ENCODE data around the gene TULP4. TPM values are rescaled to one million over a fixed set of nuclear protein-coding genes. Genes with fewer than 3 reads are reported as not detected.
A peak's percentile ranks its signal among the peaks of the same experiment; 100 is the strongest.
"Not testable (repeated sequence)": the region's sequence is repeated elsewhere in the genome, so short reads cannot be mapped to it uniquely, and the experiment has no call there.

Gene TULP4
- total RNA-seq, 2 donors from 2014 or later = 10.8 to 31.2 TPM

- peak; percentile 72 for ATAC-seq (replicated peaks)
- Mint-ChIP-seq H3K27me3 (no peaks in the 10 kb centered on the region), H3K9me3 (no peaks in the 10 kb centered on the region), H3K4me3 (peak overlapping the region; percentile 63), H3K4me1 (peaks cover 27% of the 10 kb centered on the region), H3K27ac (peak overlapping the region; percentile 59), H3K36me3 (ENCODE audit: low read depth) (no peaks in the 10 kb centered on the region)
These were observed 27.2 kb upstream of the TULP4 start for GRCh38 chr6:158284876-158285655.

- no peaks in the 10 kb centered on the region for H3K36me3 Mint-ChIP-seq (ENCODE audit: low read depth)
- H3K4me3 Mint-ChIP-seq = peak overlapping the region; percentile 27
- peaks cover 33% of the 10 kb centered on the region for H3K4me1 Mint-ChIP-seq
- no peak overlapping the region for H3K27ac Mint-ChIP-seq
- H3K27me3 Mint-ChIP-seq = no peaks in the 10 kb centered on the region
- ATAC-seq (replicated peaks) = no peak
- H3K9me3 Mint-ChIP-seq = no peaks in the 10 kb centered on the region
These were observed 26.6 kb upstream of the TULP4 start for GRCh38 chr6:158285656-158286021.

GRCh38 chr6:158286413-158286812 is 25.9 kb upstream of the TULP4 start:
- H3K27me3 Mint-ChIP-seq = no peaks in the 10 kb centered on the region
- no peak overlapping the region for H3K4me3 Mint-ChIP-seq
- H3K36me3 Mint-ChIP-seq (ENCODE audit: low read depth) = no peaks in the 10 kb centered on the region
- H3K27ac Mint-ChIP-seq = no peak overlapping the region
- H3K9me3 Mint-ChIP-seq = no peaks in the 10 kb centered on the region
- ATAC-seq (replicated peaks) = no peak
- H3K4me1 Mint-ChIP-seq = peaks cover 40% of the 10 kb centered on the region

- no peaks in the 10 kb centered on the region for H3K36me3 Mint-ChIP-seq (ENCODE audit: low read depth)
- ATAC-seq (replicated peaks) = no peak
- H3K4me1 Mint-ChIP-seq = peaks cover 45% of the 10 kb centered on the region
- H3K27me3 Mint-ChIP-seq = no peaks in the 10 kb centered on the region
- H3K4me3 Mint-ChIP-seq = no peak overlapping the region
- H3K27ac Mint-ChIP-seq = no peak overlapping the region
- H3K9me3 Mint-ChIP-seq = no peaks in the 10 kb centered on the region
These were observed 25.2 kb upstream of the TULP4 start for GRCh38 chr6:158287047-158287446.

- Mint-ChIP-seq H3K27ac (peak overlapping the region; percentile 98), H3K4me1 (peaks cover 37% of the 10 kb centered on the region), H3K36me3 (ENCODE audit: low read depth) (no peaks in the 10 kb centered on the region), H3K4me3 (peak overlapping the region; percentile 88), H3K9me3 (no peaks in the 10 kb centered on the region), H3K27me3 (no peaks in the 10 kb centered on the region)
- peak; percentile 77 for ATAC-seq (replicated peaks)
These were observed 22.2 kb upstream of the TULP4 start for GRCh38 chr6:158290040-158290439.

- peaks cover 37% of the 10 kb centered on the region for H3K4me1 Mint-ChIP-seq
- ATAC-seq (replicated peaks) = peak; percentile 100
- H3K36me3 Mint-ChIP-seq (ENCODE audit: low read depth) = no peaks in the 10 kb centered on the region
These were observed 21.6 kb upstream of the TULP4 start for GRCh38 chr6:158290659-158291058.

GRCh38 chr6:158292016-158292415 is 20.2 kb upstream of the TULP4 start:
- H3K27me3 Mint-ChIP-seq = no peaks in the 10 kb centered on the region
- no peak overlapping the region for H3K27ac Mint-ChIP-seq
- ATAC-seq (replicated peaks) = no peak
- peaks cover 7% of the 10 kb centered on the region for H3K9me3 Mint-ChIP-seq
- peak overlapping the region; percentile 88 for H3K4me3 Mint-ChIP-seq
- H3K36me3 Mint-ChIP-seq (ENCODE audit: low read depth) = peaks cover 9% of the 10 kb centered on the region
- peaks cover 36% of the 10 kb centered on the region for H3K4me1 Mint-ChIP-seq

More at GRCh38 chr6:158290659-158291058, 21.6 kb upstream of the TULP4 start:
- Mint-ChIP-seq H3K27ac (peak overlapping the region; percentile 98), H3K27me3 (no peaks in the 10 kb centered on the region), H3K4me3 (peak overlapping the region; percentile 88), H3K9me3 (no peaks in the 10 kb centered on the region)

GRCh38 chr6:158293122-158293521 is 19.1 kb upstream of the TULP4 start:
- no peaks in the 10 kb centered on the region for H3K27me3 Mint-ChIP-seq
- H3K36me3 Mint-ChIP-seq (ENCODE audit: low read depth) = peaks cover 9% of the 10 kb centered on the region
- ATAC-seq (replicated peaks) = no peak
- H3K4me1 Mint-ChIP-seq = peaks cover 36% of the 10 kb centered on the region
- no peak overlapping the region for H3K4me3 Mint-ChIP-seq
- no peak overlapping the region for H3K27ac Mint-ChIP-seq
- H3K9me3 Mint-ChIP-seq = peaks cover 7% of the 10 kb centered on the region

- not testable (repeated sequence) for H3K4me3 Mint-ChIP-seq; H3K27me3 Mint-ChIP-seq; ATAC-seq (replicated peaks); H3K9me3 Mint-ChIP-seq; H3K27ac Mint-ChIP-seq
- Mint-ChIP-seq H3K4me1 (peaks cover 20% of the 10 kb centered on the region), H3K36me3 (ENCODE audit: low read depth) (peaks cover 15% of the 10 kb centered on the region)
These were observed 16.1 kb upstream of the TULP4 start for GRCh38 chr6:158295976-158296853.

- H3K27ac Mint-ChIP-seq; H3K4me3 Mint-ChIP-seq; ATAC-seq (replicated peaks); H3K9me3 Mint-ChIP-seq; H3K27me3 Mint-ChIP-seq: not testable (repeated sequence)
- peaks cover 15% of the 10 kb centered on the region for H3K36me3 Mint-ChIP-seq (ENCODE audit: low read depth)
- peaks cover 15% of the 10 kb centered on the region for H3K4me1 Mint-ChIP-seq
These were observed 15.4 kb upstream of the TULP4 start for GRCh38 chr6:158296854-158297324.

- H3K27me3 Mint-ChIP-seq; ATAC-seq (replicated peaks); H3K27ac Mint-ChIP-seq; H3K4me1 Mint-ChIP-seq; H3K4me3 Mint-ChIP-seq; H3K9me3 Mint-ChIP-seq: not testable (repeated sequence)
- peaks cover 15% of the 10 kb centered on the region for H3K36me3 Mint-ChIP-seq (ENCODE audit: low read depth)
These were observed 14.6 kb upstream of the TULP4 start for GRCh38 chr6:158297657-158298056.

- H3K4me3 Mint-ChIP-seq; H3K4me1 Mint-ChIP-seq; H3K27me3 Mint-ChIP-seq; H3K27ac Mint-ChIP-seq; H3K9me3 Mint-ChIP-seq; ATAC-seq (replicated peaks): not testable (repeated sequence)
- peaks cover 15% of the 10 kb centered on the region for H3K36me3 Mint-ChIP-seq (ENCODE audit: low read depth)
These were observed 11.7 kb upstream of the TULP4 start for GRCh38 chr6:158300306-158301143.

- not testable (repeated sequence) for H3K36me3 Mint-ChIP-seq (ENCODE audit: low read depth); H3K9me3 Mint-ChIP-seq; H3K27me3 Mint-ChIP-seq
These were observed 10.7 kb upstream of the TULP4 start for GRCh38 chr6:158301561-158301960.

GRCh38 chr6:158302195-158302796 is 10.0 kb upstream of the TULP4 start:
- H3K27ac Mint-ChIP-seq; H3K4me3 Mint-ChIP-seq; H3K27me3 Mint-ChIP-seq; ATAC-seq (replicated peaks); H3K9me3 Mint-ChIP-seq; H3K4me1 Mint-ChIP-seq; H3K36me3 Mint-ChIP-seq (ENCODE audit: low read depth): not testable (repeated sequence)

More at GRCh38 chr6:158301561-158301960, 10.7 kb upstream of the TULP4 start:
- H3K4me3 Mint-ChIP-seq; H3K4me1 Mint-ChIP-seq; H3K27ac Mint-ChIP-seq; ATAC-seq (replicated peaks): not testable (repeated sequence)
